Erythroblast (primary cell): ENCODE results near the gene HIF3A.

Experiments used
- GATA1 ChIP-seq: IDR thresholded peaks from 2 replicates; pipeline ENCODE4 v1.6.1; 2011; ENCODE audit warnings: low read depth, mild to moderate bottlenecking, control low read depth, low read length, moderate library complexity
- POLR2A ChIP-seq: IDR thresholded peaks from 2 replicates; pipeline ENCODE4 v1.6.1; 2011; ENCODE audit warnings: mild to moderate bottlenecking, low read length

GRCh38 chr19:46385636-46386035, 88.8 kb downstream of the HIF3A start:
- TF ChIP-seq POLR2A (no peak), GATA1 (no peak)
